K562 (cell line): ENCODE measurements around the gene ZC3H13. TPM values are rescaled to one million over a fixed set of nuclear protein-coding genes. Genes with fewer than 3 reads are reported as not detected.

Experiments used
- ATAC-seq: fragments of 200-7000 bp; cut with Tn5 transposase; 3 replicates; pipeline ENCODE4 v1.9.1; 2020; ENCODE audit warnings: moderate library complexity
- BruUV-seq: library from RNA; stranded (reverse); fragments of 400-500 nt; replicated peaks from 2 replicates; lab custom pipeline; 2021; lab: Mats Ljungman, UMichigan
- CTCF ChIA-PET: fragments of 300-600 bp; formaldehyde crosslinking; extraction: SDS; loops from one replicate; lab custom pipeline; 2021; ENCODE audit warnings: low intra/inter-chr PET ratio; lab: Yijun Ruan, JAX
- POLR2A ChIA-PET: fragments of 300-600, 350-650 bp; sonication (Branson Sonifier 250); formaldehyde crosslinking; extraction: SDS; loops from one replicate; lab custom pipeline; 2021; ENCODE audit warnings: antibody characterized with exemption, inconsistent platforms; lab: Yijun Ruan, JAX
- DNase-seq, 4 experiments: peaks; one replicate each; pipeline versions ENCODE4 v3.0.0 to v3.0.0-alpha.2; 2011 to 2018; ENCODE audit warnings: low spot score in 3 of 4, mixed read lengths in 3 of 4; ENCODE audit errors: extremely low read depth in 1 of 4
- FAIRE-seq: peaks from 2 replicates; lab custom pipeline; 2011; peaks lifted over from hg19 to GRCh38; lab: Jason Lieb, UNC
- H2AFZ ChIP-seq: 2 replicates; pipeline ENCODE4 v1.6.0; 2011; ENCODE audit warnings: low read depth, low read length, control low read depth, inconsistent platforms
- H3K27ac ChIP-seq: fragments of 200-600 bp; 3 replicates; pipeline ENCODE4 v1.8.0; 2011; ENCODE audit warnings: low read depth, mild to moderate bottlenecking, control low read depth, inconsistent platforms, low read length, moderate library complexity, mixed read lengths; ENCODE audit errors: extremely low read depth
- H3K27me3 ChIP-seq, 2 experiments: fragments of 300-600 bp in 1 of 2; 2 replicates in 1 of 2; 3 replicates in 1 of 2; pipeline versions ENCODE4 v1.6.0 to v1.8.0; 2011; ENCODE audit warnings: inconsistent platforms in 2 of 2, low read length in 2 of 2, mild to moderate bottlenecking in 1 of 2, mixed read lengths in 1 of 2, moderate library complexity in 1 of 2; ENCODE audit not compliant: control insufficient read depth in 2 of 2, insufficient read depth in 2 of 2
- H3K36me3 ChIP-seq: fragments of 300-600 bp; 3 replicates; pipeline ENCODE4 v1.8.0; 2011; ENCODE audit warnings: mild to moderate bottlenecking, low read length, inconsistent platforms; ENCODE audit not compliant: control insufficient read depth, insufficient read depth
- H3K4me1 ChIP-seq, 2 experiments: fragments of 200-600 bp in 1 of 2; replicated peaks in 1 of 2; 2 replicates in 1 of 2; 3 replicates in 1 of 2; pipeline versions ENCODE4 v1.5.1 to v1.8.0; 2011; ENCODE audit warnings: inconsistent platforms in 2 of 2, low read length in 2 of 2, mild to moderate bottlenecking in 1 of 2, mixed read lengths in 1 of 2, moderate library complexity in 1 of 2; ENCODE audit not compliant: control insufficient read depth in 2 of 2, insufficient read depth in 2 of 2
- H3K4me2 ChIP-seq: 2 replicates; pipeline ENCODE4 v1.6.1; 2011; ENCODE audit warnings: low read length, control low read depth, inconsistent platforms, mixed read lengths; ENCODE audit not compliant: insufficient read depth
- H3K4me3 ChIP-seq: fragments of 200-600 bp; sonication (generic), shearing (Covaris generic); 2 replicates; pipeline ENCODE4 v1.5.1; 2016; ENCODE audit warnings: control low read depth, inconsistent platforms
- H3K79me2 ChIP-seq: fragments of 200-600 bp; 3 replicates; pipeline ENCODE4 v1.8.0; 2011; ENCODE audit warnings: low read length, inconsistent platforms; ENCODE audit not compliant: control insufficient read depth, insufficient read depth
- H3K9ac ChIP-seq, 2 experiments: 2 replicates each; pipeline versions ENCODE4 v1.6.0 to v1.6.1; 2011; ENCODE audit warnings: low read depth in 2 of 2, low read length in 2 of 2, control low read depth in 1 of 2, inconsistent platforms in 1 of 2, mild to moderate bottlenecking in 1 of 2, mixed read lengths in 1 of 2; ENCODE audit not compliant: insufficient read depth in 1 of 2
- H3K9me1 ChIP-seq: one replicate; pipeline ENCODE4 v1.6.0; 2011; ENCODE audit warnings: inconsistent platforms, mild to moderate bottlenecking, low read length, moderate library complexity; ENCODE audit not compliant: control insufficient read depth, insufficient read depth
- H3K9me3 ChIP-seq: replicated peaks from 2 replicates; pipeline ENCODE4 v1.5.1; 2011; ENCODE audit warnings: low read depth, low read length, inconsistent platforms; ENCODE audit not compliant: control insufficient read depth, insufficient read depth
- H4K20me1 ChIP-seq: replicated peaks from 2 replicates; pipeline ENCODE4 v1.6.1; 2011; ENCODE audit warnings: low read length, inconsistent platforms, mixed read lengths; ENCODE audit not compliant: control insufficient read depth, insufficient read depth
- AFF1 ChIP-seq, 2 experiments: fragments of 450-650 bp; IDR thresholded peaks; 2 replicates each; pipeline ENCODE4 v1.6.1; 2018; ENCODE audit warnings: mild to moderate bottlenecking in 2 of 2, low read depth in 1 of 2; ENCODE audit not compliant: partially characterized antibody in 2 of 2
- MAFF ChIP-seq: IDR thresholded peaks from 2 replicates; pipeline ENCODE4 v1.6.1; 2012; ENCODE audit warnings: low read length, improper control_type of control experiment
- NONO ChIP-seq, 2 experiments: fragments of 200-400 bp in 1 of 2; fragments of 450-650 bp in 1 of 2; formaldehyde crosslinking in 1 of 2; IDR thresholded peaks; 2 replicates each; pipeline ENCODE4 v1.6.1; 2017; ENCODE audit warnings: low read depth in 2 of 2, mild to moderate bottlenecking in 2 of 2, moderate library complexity in 2 of 2, low read length in 1 of 2
- PTRF ChIP-seq: fragments of 450-650 bp; IDR thresholded peaks from 2 replicates; pipeline ENCODE4 v1.6.1; 2016; ENCODE audit warnings: mild to moderate bottlenecking, missing genetic modification characterization, missing compliant biosample characterization
- RFX1 ChIP-seq: fragments of 450-650 bp; IDR thresholded peaks from 2 replicates; pipeline ENCODE4 v1.6.1; 2016; ENCODE audit warnings: mild to moderate bottlenecking, moderate library complexity
- SRSF7 ChIP-seq: fragments of 200-400 bp; formaldehyde crosslinking; optimal IDR thresholded peaks from 2 replicates; pipeline ENCODE3; 2017; ENCODE audit warnings: mild to moderate bottlenecking, low read depth, low read length
- TEAD1 ChIP-seq, 2 experiments: fragments of 450-650 bp in 1 of 2; sonication (generic) in 1 of 2; formaldehyde crosslinking; IDR thresholded peaks; 2 replicates each; pipeline versions ENCODE4 v1.4.0 to v1.8.0; 2020 to 2022; ENCODE audit warnings: mild to moderate bottlenecking in 2 of 2, missing genetic modification reagents in 1 of 2
- ZC3H8 ChIP-seq: fragments of 450-650 bp; IDR thresholded peaks from 2 replicates; pipeline ENCODE4 v1.6.1; 2017
- ZNF184 ChIP-seq: sonication (generic); formaldehyde crosslinking; IDR thresholded peaks from 2 replicates; pipeline ENCODE4 v1.5.0; 2020; ENCODE audit warnings: missing genetic modification reagents
- ZNF589 ChIP-seq: fragments of 200-800 bp; sonication (Bioruptor generic); IDR thresholded peaks from 2 replicates; pipeline ENCODE4 v1.6.1; 2016; ENCODE audit warnings: low read depth, missing genetic modification characterization, missing compliant biosample characterization
- WGBS: fragments of 100-300 bp; shearing (Covaris generic); methylation state at CpG from one replicate; pipeline ENCODE4 v1.1.6; 2016; ENCODE audit warnings: low coverage, mixed read lengths; ENCODE audit not compliant: insufficient coverage; ENCODE audit errors: missing lambda C conversion rate; 5-methylcytosine and 5-hydroxymethylcytosine counted together
- in situ Hi-C: fragments of 300-500 bp; cut with MboI; formaldehyde crosslinking; loops from 4 replicates; pipeline ENCODE4 v1.15.0; 2018; ENCODE audit warnings: inconsistent platforms, mixed read lengths
- intact Hi-C: fragments of 100-400 bp; cut with micrococcal nuclease; formaldehyde crosslinking; loops from 2 replicates; pipeline ENCODE4 v1.14.2; 2022
- polyA plus RNA-seq, 8 experiments: library from polyadenylated mRNA; depleted of rRNA in 4 of 8; stranded (reverse) in 5 of 8; unstranded in 3 of 8; fragments of >200 nt; fragmentation: Nextera tagmentation in 2 of 8; fragmentation: Illumina TruSeq in 1 of 8; extraction: Ambion mirVana in 2 of 8; extraction: Trizol in 1 of 8; gene quantifications; 2 replicates each; pipeline versions ENCODE4 v1.2.1 to v1.2.3, GENCODE V29; 2011 to 2014; ENCODE audit warnings: inconsistent platforms in 1 of 8, missing spikeins in 1 of 8
- total RNA-seq, 7 experiments: library from RNA; depleted of rRNA in 6 of 7; stranded (reverse); fragments of >200 nt in 6 of 7; fragmentation: Illumina TruSeq in 2 of 7; extraction: Trizol in 2 of 7; gene quantifications; 2 replicates each; pipeline versions ENCODE4 v1.2.1 to v1.2.3, GENCODE V29; 2011 to 2021; ENCODE audit warnings: low replicate concordance in 1 of 7

Gene ZC3H13
- total and polyA plus RNA-seq, 9 of the 15 experiments (the other 6 are each of a cell fraction or from before 2014, with no cell fraction given) = 4.9 to 27.6 (median 12.1) TPM

GRCh38 chr13:45932676-45933075, 119.9 kb downstream of the ZC3H13 start:
- Histone ChIP-seq H3K4me2 (no peak overlapping the region), H3K4me3 (no peak overlapping the region), H3K9me3 (no peaks in the 10 kb centered on the region), H3K36me3 (no peaks in the 10 kb centered on the region), H3K79me2 (no peaks in the 10 kb centered on the region), H4K20me1 (no peaks in the 10 kb centered on the region), H2AFZ (no peak overlapping the region), H3K9ac (no peak overlapping the region), H3K9me1 (no peaks in the 10 kb centered on the region), H3K27ac (no peak overlapping the region), H3K27me3 (peaks cover 18 to 44% of the 10 kb centered on the region in 2 experiments; a peak in 4 of 5 replicates), H3K4me1 (no peaks in the 10 kb centered on the region)
- no TSS peak for BruUV-seq
- TF ChIP-seq ZNF184 (CRISPR knock-in tag) = no peak
- TF ChIP-seq TEAD1 (CRISPR knock-in tag; IDR thresholded peaks at IDR 0.05) = no peak
- no peak for TF ChIP-seq AFF1 (IDR thresholded peaks at IDR 0.05; ENCODE audit: low read depth in 1 of 2, partially characterized antibody in 2 of 2)
- TF ChIP-seq MAFF = no peak
- TF ChIP-seq ZNF589 (CRISPR knock-in tag) = no peak
- no peak for TF ChIP-seq NONO (IDR thresholded peaks at IDR 0.05; ENCODE audit: low read depth in 2 of 2, low read length in 1 of 2)
- TF ChIP-seq RFX1 = no peak
- TF ChIP-seq SRSF7 = no peak
- TF ChIP-seq ZC3H8 = no peak
- no peak for TF ChIP-seq PTRF (tag)
- CTCF ChIA-PET = no interaction called here
- DNase-seq = no peak
- in situ Hi-C loops = loop anchor here (25.0 kb wide), 1 partner anchor 380 kb away; no protein-coding TSS in a partner anchor
- POLR2A ChIA-PET = no interaction called here
- 5% methylated on average over 3 of the region's 3 CpGs for WGBS
- no peak for FAIRE-seq
- ATAC-seq = no peak
- intact Hi-C loops = no loop called here
